ENCODE results near the gene PROSER1. TPM values are rescaled to one million over a fixed set of nuclear protein-coding genes. Genes with fewer than 3 reads are reported as not detected.

PROSER1 gene
- total RNA-seq, result 4.3 and 5.4 TPM in 2 replicates

GRCh38 chr13:39037880-39038568 lies at the start of gene PROSER1, which contains the start of gene NHLRC3:
Gene PROSER1, minus strand, starts transcription at chr13:39038089. Its CDS starts 847 bp downstream, at chr13:39037242.
Gene NHLRC3, plus strand, starts transcription at chr13:39038456. Its CDS starts 184 bp downstream, at chr13:39038640.

GRCh38 chr13:38990693-38991092 lies 47.2 kb downstream of the PROSER1 start, which contains the start of gene STOML3:
Gene STOML3, minus strand, starts transcription at chr13:38990831. Its CDS starts 110 bp downstream, at chr13:38990721.

Other genes starting within 250 kb of the PROSER1 start
- not detected in 2 replicates for gene STOML3, start 47.3 kb downstream of the PROSER1 start, total RNA-seq
- gene NHLRC3, start 367 bp upstream of the PROSER1 start, total RNA-seq, result 4.5 and 8.0 TPM in 2 replicates